Stimulated activated naive CD8-positive, alpha-beta T cell treated with anti-CD3 and anti-CD28 coated beads, Interleukin-15, Interleukin-2, amounts not matched to agents 100 U/mL and 50 U/mL, for 24 hours (primary cell): ENCODE measurements around the gene MDK.

ENCODE experiments used
- ATAC-seq: fragments of 150-1000 bp; cut with Tn5 transposase; one replicate; pipeline ENCODE4 v1.10.0; 2021
- DNase-seq: peaks from one replicate; pipeline ENCODE4 v3.0.0; 2021

MDK gene

DNA sequence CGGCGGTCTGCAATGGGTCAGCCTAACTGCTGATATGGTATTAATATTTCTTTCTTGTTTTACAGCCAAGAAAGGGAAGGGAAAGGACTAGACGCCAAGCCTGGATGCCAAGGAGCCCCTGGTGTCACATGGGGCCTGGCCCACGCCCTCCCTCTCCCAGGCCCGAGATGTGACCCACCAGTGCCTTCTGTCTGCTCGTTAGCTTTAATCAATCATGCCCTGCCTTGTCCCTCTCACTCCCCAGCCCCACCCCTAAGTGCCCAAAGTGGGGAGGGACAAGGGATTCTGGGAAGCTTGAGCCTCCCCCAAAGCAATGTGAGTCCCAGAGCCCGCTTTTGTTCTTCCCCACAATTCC lies 1.9 kb downstream of the MDK start:
- ATAC-seq, result no peak

GRCh38 chr11:46383974-46384701 lies 2.7 kb downstream of the MDK start:
- DNase-seq (no peak), ATAC-seq (no peak)

More for the DNA sequence above, 1.9 kb downstream of the MDK start:
- DNase-seq, result no peak

DNA sequence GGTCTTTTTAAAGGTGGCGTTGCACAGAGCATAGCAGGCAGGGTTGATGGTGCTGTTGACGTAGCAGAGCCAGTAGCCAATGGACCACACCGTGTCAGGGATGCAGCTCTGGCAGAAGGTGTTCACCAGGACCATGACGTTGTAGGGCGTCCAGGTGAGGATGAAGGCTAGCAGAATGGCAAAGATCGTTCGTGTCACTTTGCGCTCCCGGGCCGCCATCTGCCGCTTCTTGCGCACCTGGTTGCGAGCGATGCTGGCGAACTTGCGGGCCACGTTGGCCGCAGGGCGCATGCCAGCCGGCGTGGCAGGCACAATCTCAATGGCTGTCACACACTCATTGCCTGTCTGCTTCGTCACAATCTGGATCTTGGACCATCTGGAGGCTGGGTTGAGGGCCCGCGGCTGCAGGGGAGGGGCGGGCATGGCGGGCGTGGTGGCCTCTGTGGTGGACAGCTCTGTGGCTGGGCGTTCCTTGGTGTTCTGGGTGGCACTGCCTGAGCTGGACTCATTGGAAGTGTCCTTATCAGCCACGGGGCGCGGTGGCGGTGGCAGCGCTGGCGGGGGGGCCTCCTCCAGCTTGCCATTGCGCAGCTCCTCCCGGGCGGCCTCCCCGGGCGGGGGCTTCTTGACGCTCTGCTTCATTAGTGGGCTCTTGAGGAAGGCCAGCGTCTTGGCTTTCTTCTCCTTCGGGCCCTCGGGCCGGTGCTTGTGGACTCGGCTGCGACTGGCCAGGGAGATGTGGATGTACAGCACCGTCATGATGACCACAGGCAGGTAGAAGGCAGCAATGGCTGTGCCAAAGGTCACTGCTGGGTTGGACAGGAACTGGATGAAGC lies 3.9 kb downstream of the MDK start:
- DNase-seq, result no peak
- no peak for ATAC-seq

GRCh38 chr11:46386005-46386578 lies 4.6 kb downstream of the MDK start:
- ATAC-seq, result no peak
- no peak for DNase-seq

- no peak for DNase-seq
- no peak for ATAC-seq
These were observed 5.2 kb downstream of the MDK start for GRCh38 chr11:46386674-46387073.

DNA sequence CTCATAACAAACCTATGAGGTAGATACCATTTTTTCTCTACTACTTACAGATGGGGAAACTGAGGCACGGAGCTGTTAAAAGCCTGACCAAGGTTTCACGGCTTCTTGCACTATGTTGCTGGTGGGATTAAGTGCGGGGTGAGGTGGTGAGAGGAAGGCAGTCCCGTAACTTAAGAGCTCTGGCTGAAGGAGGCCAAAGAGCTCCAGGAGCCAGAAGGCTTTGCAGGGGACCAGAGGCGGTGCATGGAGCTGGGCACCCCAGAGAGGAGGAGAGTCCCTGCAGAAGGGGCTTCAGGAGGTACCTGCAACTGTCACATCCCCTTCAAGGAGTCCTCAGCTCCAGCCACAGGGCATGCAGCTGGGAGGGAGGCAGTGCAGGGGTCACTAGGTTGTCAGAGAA lies 6.0 kb downstream of the MDK start:
- ATAC-seq, result no peak
- no peak for DNase-seq

- ATAC-seq (no peak), DNase-seq (no peak)
These were observed 6.6 kb downstream of the MDK start for GRCh38 chr11:46387919-46388618.

GRCh38 chr11:46388619-46389449 lies 7.4 kb downstream of the MDK start:
- ATAC-seq, result no peak
- DNase-seq, result no peak

DNA sequence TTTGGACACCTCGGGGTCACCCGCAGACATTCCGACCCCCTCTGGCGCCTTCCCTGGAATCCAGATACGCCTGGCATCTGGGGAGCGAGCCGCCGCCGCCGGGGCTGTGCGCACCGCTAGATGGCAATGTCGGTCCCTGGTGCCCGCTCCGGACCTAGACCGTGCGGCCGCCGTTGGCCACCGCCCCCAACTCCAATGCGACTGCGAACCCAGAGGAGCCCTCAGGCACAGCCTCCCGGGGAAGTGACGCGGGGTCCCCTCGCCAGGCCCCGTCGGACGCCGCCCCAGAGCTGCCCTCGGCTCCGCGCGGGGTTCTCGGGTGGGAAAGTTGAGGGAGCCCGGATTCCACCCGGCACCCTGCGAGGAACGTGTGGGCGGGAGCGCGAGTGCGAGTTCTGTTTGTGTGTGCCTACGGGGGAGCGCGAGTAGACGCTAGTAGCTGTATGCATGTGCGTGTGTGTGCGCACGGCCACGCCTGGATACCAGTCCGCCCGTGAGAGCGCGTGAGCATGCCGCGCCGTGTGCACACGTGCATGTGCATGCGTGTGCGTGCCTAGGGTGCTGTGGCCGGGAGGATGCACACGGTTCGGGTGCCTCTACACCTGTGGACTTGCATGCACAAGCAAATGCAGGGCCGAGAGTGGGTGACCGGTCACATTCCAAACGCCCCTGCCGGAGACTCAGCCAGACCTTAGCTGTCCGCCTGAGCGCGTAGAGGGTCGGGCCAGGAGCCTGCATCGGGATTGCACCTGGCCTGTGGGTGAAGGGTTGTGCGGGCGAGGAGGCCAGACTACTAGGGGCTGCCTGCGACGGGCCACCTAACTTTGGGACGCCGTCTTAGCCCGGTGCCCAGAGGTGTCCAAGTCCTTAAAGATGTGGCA lies 8.2 kb downstream of the MDK start:
- ATAC-seq (peak; percentile 74), DNase-seq (peak; percentile 82)

GRCh38 chr11:46390331-46391171 lies 9.1 kb downstream of the MDK start:
- ATAC-seq (no peak), DNase-seq (no peak)

DNA sequence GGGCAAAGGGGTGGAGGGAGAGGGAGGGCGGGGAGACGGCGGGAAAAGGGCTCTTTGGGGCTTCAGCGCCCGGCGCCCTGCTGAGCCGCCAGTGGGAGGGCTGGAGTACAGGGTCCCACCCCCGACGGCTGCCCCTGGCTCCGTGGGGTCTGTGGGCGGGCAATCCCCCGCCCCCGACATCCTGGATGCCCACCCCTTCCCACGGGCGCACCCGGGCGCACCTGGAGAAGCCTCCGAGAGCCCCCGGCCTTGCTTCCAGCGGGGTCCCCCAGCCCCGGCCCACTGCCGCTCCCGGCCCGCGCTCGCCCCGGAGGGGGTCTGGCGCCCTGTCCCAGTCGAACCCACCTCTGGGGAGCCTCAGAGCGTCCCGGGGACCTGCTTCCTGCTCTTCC lies 9.7 kb downstream of the MDK start:
- DNase-seq (no peak), ATAC-seq (no peak)

DNA sequence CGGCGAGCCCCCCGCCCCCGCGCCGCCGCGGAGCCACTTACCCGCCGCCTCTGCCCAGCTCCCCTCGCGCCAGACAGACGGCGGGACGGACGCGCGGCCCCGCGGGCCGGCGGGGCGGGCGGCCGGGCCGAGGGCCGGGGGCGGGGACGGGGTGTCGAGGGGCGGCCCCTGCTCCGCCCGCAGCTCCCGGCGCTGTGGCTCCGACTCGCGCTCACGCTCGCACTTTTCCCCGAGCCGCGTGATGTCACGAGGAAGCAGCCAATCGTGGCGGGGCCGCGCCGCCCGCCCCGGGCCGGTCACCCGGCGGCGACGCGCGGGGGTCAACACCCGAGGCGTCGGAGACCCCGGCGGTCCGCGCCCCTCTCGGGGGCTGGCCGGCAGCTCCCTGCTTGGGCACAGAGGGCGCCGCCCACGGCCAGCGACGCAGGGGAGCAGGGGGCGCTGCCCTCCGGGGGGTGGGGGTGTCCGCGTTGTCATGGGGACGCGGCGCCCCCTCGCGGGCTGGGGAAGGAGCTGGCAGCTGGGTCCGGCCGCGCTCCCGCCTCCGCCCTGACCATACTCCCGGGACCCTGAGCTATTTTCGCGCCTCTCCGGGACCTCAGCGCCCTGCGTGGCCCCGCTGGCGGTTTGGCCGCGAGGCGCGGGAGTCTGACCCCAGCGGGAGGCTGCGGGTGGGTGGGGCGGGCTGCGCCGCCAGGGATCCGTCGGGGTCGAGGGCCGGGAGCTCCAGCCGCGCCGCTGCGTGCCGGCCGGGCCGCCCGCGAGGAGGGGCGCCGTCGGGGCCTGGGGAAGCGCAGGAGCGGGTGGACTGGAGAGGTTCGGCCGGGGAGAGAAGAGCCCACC lies 10.3 kb downstream of the MDK start, which contains the start of gene CHRM4:
Gene CHRM4 (minus strand): TSS at position 199 of the 843 bp plus-strand sequence. CDS start 5,219 bp downstream, outside the sequence.
- peak; percentile 49 for DNase-seq
- ATAC-seq, result no peak

DNA sequence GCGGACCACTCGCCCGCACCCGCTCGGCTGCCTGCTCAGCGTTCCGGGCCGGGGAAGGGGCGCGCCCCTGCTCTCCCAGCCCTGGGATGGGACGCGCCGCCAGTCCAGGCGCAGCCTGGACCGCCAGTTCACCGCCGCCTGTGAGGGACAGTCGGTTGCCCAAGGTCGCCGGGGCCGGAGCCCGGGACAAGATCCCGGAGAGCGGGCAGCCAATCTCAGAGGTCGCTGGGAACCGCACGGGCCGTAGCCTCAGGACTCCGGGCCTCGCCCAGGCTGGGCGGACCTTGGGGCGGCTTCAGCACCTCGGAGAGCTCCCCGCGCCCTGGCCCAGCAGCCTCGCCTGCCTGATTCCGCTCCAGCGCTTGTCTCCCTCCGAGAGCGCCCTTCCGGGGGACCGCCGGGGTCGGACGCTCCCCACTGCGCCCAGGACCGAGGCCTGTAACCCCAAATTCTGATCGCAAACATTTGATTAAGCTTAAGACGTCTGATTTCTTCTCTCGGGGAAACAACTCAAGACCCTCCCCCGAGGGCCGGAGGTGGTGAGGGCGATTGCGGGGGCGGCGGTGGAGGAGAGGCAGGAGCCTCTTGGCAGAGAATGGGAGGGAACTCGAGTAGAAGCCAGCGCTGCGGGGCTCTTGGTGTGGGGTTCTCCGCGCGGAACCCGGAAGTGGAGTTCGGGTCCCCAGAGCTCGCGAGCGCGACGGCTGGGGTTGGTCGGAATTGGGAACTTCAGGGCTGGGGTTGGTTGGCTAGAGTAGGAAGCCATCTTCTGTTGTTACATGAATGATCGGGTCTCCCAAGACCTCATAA lies 11.2 kb downstream of the MDK start:
- ATAC-seq, result peak; percentile 77
- peak; percentile 85 for DNase-seq

GRCh38 chr11:46393231-46393616 lies 11.8 kb downstream of the MDK start:
- no peak for ATAC-seq
- no peak for DNase-seq

GRCh38 chr11:46393759-46394158 lies 12.3 kb downstream of the MDK start:
- DNase-seq, result no peak
- no peak for ATAC-seq

- ATAC-seq (no peak), DNase-seq (no peak)
These were observed 16.1 kb downstream of the MDK start for GRCh38 chr11:46397526-46397925.

- ATAC-seq (no peak), DNase-seq (no peak)
These were observed 21.8 kb downstream of the MDK start for GRCh38 chr11:46402957-46403902.
